SW480 (cell line): ENCODE data around the gene COL26A1.
"Not testable (repeated sequence)": the region's sequence is repeated elsewhere in the genome, so short reads cannot be mapped to it uniquely, and the experiment has no call there.

ENCODE experiments used
- DNase-seq: peaks from one replicate; pipeline ENCODE4 v3.0.0-alpha.2; 2016; ENCODE audit warnings: low spot score

Gene COL26A1

DNA sequence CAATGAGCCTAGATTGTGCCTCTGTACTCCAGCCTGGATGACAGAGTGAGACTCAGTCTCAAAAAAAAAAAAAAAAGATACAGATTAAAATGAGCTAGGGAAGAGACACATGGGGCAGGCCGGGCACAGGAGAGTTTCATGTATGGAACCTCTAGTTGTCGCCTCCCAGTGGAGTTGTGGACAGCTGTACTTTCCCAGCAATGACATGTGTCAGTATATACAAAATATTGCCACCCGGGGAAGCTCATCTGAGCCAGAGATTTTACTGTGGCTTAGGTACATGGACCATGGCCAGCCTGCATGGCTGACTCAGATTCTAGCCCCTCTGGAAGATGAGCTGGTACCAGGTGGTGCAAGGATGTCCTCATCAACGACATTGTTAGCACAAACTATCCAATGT is 87.4 kb downstream of the COL26A1 start:
- DNase-seq = no peak

DNA sequence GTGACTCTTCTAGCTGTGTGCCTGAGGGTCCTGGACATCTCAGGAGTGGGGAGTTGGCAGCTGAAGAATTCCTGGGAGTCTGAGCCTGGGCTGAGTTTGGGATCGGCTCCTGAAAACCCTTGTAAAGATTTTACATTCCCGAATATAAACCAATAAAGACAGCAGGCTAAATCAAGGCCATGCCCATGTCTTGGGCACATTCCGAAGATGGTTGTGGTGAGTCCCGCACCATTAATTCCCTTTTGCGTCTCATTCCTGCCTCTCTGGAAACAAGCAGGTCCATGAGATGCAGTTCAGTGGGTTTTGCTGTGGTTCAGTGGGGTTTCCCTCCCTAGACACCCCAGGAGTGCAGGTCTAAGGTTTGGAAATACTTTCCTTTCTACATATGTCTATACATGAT is 90.9 kb downstream of the COL26A1 start:
- peak; percentile 39 for DNase-seq

DNA sequence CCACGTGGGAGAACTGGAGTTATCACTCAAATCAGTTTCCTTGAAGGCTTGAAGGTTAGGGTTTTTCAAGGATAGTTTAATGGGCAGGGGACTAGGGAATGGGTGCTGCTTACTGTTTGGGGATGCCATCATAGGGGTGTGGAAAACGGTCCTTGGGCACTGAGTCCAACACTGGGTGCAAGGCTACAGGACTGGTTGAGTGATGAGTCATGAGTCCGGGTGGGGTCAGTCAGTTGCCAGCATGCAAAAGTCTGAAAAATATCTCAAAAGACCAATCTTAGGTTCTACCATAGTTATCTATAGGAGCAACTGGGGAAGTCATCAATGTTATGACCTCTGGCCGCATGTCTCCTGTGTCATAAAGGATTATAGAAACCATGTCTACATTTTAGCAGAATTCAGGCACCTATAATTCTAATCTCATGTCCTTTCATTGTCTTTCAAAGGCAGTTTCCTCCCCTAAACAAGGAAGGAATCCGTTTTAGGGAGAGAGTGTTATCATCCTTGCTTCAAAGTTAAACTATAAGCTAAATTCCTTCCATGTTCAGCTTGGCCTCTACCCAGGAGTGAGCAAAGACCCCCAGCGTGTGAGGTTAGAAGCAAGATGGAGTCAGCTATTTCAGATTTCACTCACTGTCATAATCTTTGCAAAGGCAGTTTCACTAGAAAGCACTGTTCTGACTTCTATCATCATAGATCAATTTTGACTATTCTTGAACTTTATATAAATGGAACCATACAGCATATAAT is 94.5 kb downstream of the COL26A1 start:
- no peak for DNase-seq

DNA sequence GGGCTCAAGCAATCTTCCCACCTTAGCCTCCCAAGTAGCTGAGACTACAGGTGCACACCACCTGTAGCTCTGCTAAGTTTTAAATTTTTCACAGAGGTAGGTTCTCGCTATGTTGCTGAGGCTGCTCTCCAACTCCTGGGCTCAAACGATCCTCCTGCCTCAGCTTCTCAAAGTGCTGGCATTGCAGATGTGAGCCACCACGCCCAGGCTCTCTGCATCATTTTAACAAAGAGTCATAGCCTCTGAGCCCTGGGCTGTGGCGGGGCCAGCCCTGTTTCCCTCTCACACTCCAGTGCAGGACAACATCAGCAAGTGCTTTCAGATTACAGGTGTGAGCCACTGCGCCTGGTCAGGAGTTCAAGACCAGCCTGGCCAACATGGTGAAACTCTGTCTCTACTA is 102.5 kb downstream of the COL26A1 start:
- no peak for DNase-seq

DNA sequence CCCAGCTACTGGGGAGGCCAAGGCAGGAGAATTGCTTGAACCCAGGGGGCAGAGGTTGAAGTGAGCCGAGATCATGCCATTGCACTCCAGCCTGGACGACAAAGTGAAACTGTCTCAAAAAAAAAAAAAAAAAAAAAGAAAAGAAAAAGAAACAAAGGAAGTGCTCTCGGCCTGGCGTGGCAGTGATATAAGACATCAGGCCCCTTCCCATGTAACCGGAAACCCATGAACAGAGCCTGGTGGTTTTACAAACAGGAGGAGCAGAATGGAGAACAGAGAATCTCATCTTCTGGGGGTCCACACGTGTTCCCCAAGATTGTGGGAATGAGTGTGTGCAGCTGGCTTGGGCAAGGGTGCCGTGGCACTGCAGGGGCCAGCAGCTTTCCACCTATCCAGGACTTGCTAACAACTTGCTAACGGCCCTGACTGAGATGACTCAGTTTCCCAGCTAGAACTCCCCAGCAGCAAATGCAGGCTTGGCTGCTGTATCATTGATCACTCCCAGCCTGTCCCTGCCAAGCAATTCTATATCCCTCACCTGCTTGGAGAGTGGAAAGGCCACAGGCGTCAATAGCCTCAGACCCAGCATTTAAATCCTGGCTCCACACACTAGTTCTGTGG is 103.0 kb downstream of the COL26A1 start:
- DNase-seq = no peak

GRCh38 chr7:101466871-101467270 is 104.2 kb downstream of the COL26A1 start:
- DNase-seq = no peak

DNA sequence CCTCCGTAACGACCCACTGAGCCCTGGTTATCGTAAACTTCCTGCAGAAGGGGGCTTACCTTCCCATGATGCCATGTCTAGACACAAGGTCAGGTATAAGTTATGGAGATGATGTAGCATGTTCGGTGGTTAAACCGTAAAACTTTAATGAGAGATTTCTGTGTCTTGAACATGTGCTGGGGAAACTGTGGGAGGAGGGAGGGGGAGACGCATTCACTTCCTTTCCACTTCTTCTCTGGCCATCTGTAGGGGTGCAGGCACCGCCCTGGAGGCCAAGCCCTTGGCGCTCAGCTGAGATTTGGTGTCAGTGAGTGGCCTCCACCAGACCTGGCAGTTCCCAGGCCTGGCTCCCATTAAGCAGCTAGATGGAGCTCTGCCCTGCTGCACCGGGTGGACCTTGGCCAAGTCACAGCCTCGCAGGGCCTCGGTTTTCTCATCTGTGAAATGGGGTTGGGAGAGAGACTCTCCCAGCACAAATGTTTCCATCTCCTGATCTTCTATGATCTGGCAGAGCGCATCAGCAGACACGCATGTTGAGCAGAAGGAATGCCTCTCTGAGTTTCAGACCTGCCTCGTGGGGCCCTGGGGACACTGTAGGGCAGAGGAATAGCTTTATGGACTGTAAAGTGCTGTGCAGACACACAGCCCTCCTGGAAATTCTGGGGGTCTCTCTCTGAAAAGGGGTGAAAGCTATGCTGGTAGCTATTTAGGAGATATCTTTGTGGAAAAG is 106.0 kb downstream of the COL26A1 start:
- DNase-seq = no peak

- no peak for DNase-seq
Observed at GRCh38 chr7:101470668-101471487, 108.2 kb downstream of the COL26A1 start.

DNA sequence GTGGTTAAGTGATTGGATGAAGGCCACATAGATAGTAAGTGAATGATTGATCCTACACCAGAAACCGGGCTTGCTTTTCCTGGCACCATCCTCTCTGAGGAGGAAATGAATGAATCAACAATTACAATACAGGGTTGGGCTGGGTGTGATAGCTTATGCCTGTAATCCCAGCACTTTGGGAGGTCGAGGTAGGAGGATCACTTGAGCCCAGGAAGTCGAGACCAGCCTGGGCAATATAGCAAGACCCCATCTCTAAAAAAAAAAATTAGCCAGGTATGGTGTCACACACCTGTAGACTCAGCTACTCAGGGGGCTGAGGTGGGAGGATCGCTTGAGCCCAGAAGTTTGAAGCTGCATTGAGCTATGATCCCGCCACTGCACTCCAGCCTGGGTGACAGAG is 111.5 kb downstream of the COL26A1 start:
- no peak for DNase-seq

- not testable (repeated sequence) for DNase-seq
Observed at GRCh38 chr7:101475691-101476090, 113.0 kb downstream of the COL26A1 start.

DNA sequence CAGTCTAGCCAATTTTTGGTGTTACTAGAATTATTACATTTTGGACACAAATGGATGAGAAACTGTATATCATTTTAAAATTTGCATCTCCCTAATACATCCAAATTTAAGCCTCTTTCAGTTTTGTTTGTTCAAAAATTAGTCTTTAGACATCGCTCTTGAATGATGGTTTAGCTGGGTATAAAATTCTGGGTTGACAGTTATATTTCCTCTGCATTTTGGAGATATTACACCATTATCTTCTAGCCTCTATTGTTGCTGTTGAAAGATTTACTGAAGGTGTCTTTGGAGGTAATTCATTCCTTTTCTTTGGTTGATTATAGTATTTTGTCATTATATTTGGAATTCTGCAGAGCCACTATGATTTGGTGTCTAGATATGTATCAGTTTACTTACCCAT is 116.5 kb downstream of the COL26A1 start:
- no peak for DNase-seq

- DNase-seq = not testable (repeated sequence)
Observed at GRCh38 chr7:101486056-101486432, 123.4 kb downstream of the COL26A1 start.

DNA sequence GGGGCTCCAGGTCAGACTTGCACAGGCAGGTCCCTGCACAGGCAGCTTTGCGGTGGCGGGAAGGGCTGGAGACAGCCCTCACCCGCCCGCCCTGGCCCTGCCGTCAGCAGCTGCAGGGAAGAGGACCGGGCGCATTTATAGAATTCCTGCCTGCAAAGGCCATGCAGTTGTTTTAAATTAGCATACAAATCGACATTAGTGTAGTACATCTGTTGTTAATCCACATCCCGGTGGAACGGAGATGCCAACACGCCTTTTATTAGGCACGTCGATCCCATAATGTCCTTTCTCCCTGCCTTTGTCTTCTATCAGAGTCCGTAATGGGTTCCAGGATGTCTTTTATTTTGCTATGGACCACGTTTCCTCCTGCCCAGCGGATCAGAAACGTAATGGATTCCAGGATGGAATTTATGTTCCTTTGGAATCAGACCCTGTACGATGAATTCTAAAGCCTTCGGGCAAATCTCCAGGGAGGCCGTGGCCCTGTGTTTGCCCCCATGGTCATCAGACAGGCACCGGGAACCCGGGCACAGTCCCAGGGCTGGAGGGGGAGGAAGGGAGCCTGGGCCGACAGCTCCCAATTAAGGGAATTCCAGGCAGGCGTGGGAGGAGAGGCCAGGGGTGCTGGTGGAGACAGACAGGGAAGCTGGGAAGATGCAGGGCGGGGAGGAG is 123.9 kb downstream of the COL26A1 start:
- no peak for DNase-seq

DNA sequence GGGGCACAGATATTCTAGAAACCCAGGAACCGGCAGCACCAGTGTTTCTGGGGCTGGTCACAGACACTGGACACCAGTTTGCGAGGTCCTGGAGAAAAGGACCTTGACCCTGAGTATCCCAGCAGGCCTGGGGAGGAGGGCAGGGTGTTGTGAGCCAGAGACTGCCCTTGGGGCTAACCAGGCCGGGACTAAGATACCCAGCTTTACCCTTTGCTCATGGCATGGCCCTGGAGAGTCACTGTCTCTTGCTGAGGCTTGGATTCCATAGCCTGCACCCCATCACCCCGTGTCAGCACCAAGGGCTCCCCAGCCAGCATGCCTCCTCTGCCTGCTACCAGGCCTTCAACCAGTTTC is 124.4 kb downstream of the COL26A1 start:
- no peak for DNase-seq

DNA sequence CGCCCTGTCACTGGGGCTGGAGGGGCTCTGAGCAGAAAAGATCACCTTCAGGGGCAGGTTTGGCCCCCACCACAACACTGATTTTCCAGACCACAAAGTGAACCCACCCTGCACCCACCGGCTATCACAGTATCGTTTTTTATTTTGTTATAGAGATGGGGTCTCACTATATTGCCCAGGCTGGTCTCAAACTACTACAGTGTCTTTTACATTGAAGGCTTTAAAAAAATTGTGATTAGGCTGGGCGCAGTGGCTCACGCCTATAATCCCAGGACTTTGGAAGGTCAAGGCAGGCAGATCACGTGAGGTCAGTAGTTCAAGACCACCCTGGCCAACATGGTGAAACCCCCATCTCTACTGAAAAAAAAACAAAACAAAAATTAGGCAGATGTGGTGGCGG is 125.1 kb downstream of the COL26A1 start:
- DNase-seq = no peak

DNA sequence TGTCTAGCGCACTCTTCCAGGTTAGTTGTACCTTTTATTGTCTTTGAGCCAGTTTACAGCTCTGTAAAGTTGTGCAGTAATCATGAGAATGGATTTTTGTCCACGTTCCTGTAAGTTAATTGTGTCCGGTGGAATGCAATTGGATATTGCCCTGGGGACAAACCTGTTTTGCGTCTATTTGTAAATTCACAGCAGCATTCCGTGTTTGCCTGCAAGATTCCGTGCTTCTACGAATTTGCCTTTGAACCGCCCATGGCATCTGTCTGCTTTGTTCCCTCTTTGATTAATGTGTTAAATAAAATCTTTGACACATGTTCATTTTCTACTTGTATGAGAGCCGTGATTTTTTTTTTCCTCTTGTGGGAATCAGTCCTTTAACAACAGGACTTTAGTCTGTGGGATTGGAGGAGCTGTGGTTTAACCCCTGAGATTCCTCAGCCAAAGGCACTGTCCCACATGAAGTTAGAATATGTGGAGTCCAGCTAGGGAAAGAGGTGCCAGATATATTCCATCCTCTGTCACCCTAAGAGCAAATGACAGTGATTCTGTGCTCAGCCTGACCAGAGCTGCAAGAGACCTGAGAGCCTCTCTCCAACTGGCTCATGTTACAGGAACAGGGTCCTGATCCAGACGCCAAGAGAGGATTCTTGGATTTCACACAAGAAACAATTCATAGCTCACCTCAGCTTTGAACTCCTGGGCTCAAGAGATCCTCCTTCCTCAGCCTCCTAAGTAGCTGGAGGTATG is 126.3 kb downstream of the COL26A1 start:
- peak; percentile 60 for DNase-seq

- not testable (repeated sequence) for DNase-seq
Observed at GRCh38 chr7:101490439-101490838, 127.8 kb downstream of the COL26A1 start.

- DNase-seq = not testable (repeated sequence)
Observed at GRCh38 chr7:101491442-101491841, 128.8 kb downstream of the COL26A1 start.

GRCh38 chr7:101494602-101495329 is 132.1 kb downstream of the COL26A1 start:
- no peak for DNase-seq

- no peak for DNase-seq
Observed at GRCh38 chr7:101496017-101496416, 133.3 kb downstream of the COL26A1 start.
